CD14-positive monocyte (primary cell): ENCODE measurements around the gene DLGAP4. TPM values are rescaled to one million over a fixed set of nuclear protein-coding genes. Genes with fewer than 3 reads are reported as not detected.
A peak's percentile ranks its signal among the peaks of the same experiment; 100 is the strongest.
"Not testable (repeated sequence)": the region's sequence is repeated elsewhere in the genome, so short reads cannot be mapped to it uniquely, and the experiment has no call there.

ENCODE experiments used
- DNase-seq, 3 donors: peaks; one replicate each; pipeline ENCODE4 v3.0.0-alpha.2; 2011 to 2022
- H2AFZ ChIP-seq: 2 replicates; pipeline ENCODE4 v1.6.0; 2012; ENCODE audit warnings: mild to moderate bottlenecking, low read depth, low read length, inconsistent platforms; ENCODE audit not compliant: insufficient read depth, poor library complexity, severe bottlenecking
- H3K27ac ChIP-seq, 2 donors: 1 replicate in 1 of 2; 2 replicates in 1 of 2; pipeline ENCODE4 v1.5.1; 2012 to 2013; ENCODE audit warnings: low read length in 2 of 2, control low read depth in 1 of 2, inconsistent platforms in 1 of 2, low read depth in 1 of 2, mild to moderate bottlenecking in 1 of 2
- H3K27me3 ChIP-seq, 2 donors: one replicate each; pipeline versions ENCODE4 v1.6.0 to v1.6.1; 2011 to 2013; ENCODE audit warnings: low read length in 2 of 2; ENCODE audit not compliant: control insufficient read depth in 2 of 2, insufficient read depth in 2 of 2
- H3K36me3 ChIP-seq, 2 donors: replicated peaks in 1 of 2; 1 replicate in 1 of 2; 2 replicates in 1 of 2; pipeline versions ENCODE4 v1.5.1 to v1.6.1; 2012 to 2013; ENCODE audit warnings: low read length in 2 of 2, control low read depth in 1 of 2, inconsistent platforms in 1 of 2, mild to moderate bottlenecking in 1 of 2; ENCODE audit not compliant: insufficient read depth in 2 of 2, control insufficient read depth in 1 of 2
- H3K4me1 ChIP-seq, 2 donors: 1 replicate in 1 of 2; 2 replicates in 1 of 2; pipeline versions ENCODE4 v1.5.1 to v1.6.1; 2012 to 2013; ENCODE audit warnings: low read length in 2 of 2, control low read depth in 1 of 2, inconsistent platforms in 1 of 2, mild to moderate bottlenecking in 1 of 2, moderate library complexity in 1 of 2; ENCODE audit not compliant: insufficient read depth in 2 of 2, control insufficient read depth in 1 of 2
- H3K4me2 ChIP-seq: replicated peaks from 2 replicates; pipeline ENCODE3; 2012; ENCODE audit warnings: low read length, moderate library complexity, mild to moderate bottlenecking; ENCODE audit not compliant: poor library complexity, severe bottlenecking; ENCODE audit errors: extremely low read depth
- H3K4me3 ChIP-seq, 3 experiments: fragments of 200-600 bp in 1 of 3; sonication (generic) in 1 of 3; replicated peaks in 1 of 3; 1 replicate in 2 of 3; 2 replicates in 1 of 3; pipeline ENCODE4 v1.5.1; 2011 to 2013; ENCODE audit warnings: low read length in 3 of 3, mild to moderate bottlenecking in 3 of 3, control low read depth in 2 of 3, low read depth in 2 of 3, inconsistent platforms in 1 of 3, moderate library complexity in 1 of 3
- H3K79me2 ChIP-seq: 2 replicates; pipeline ENCODE4 v1.6.0; 2012; ENCODE audit warnings: mild to moderate bottlenecking, control low read depth, inconsistent platforms, low read length, moderate library complexity; ENCODE audit not compliant: insufficient read depth
- H3K9ac ChIP-seq: 2 replicates; pipeline ENCODE4 v1.6.0; 2017; ENCODE audit warnings: low read length, mild to moderate bottlenecking; ENCODE audit not compliant: insufficient read depth, poor library complexity, severe bottlenecking
- H3K9me3 ChIP-seq, 2 donors: replicated peaks in 1 of 2; 1 replicate in 1 of 2; 2 replicates in 1 of 2; pipeline versions ENCODE4 v1.5.1 to v1.6.1; 2012 to 2013; ENCODE audit warnings: low read length in 2 of 2, control low read depth in 1 of 2; ENCODE audit not compliant: control insufficient read depth in 1 of 2, insufficient read depth in 1 of 2
- H4K20me1 ChIP-seq: 2 replicates; pipeline ENCODE4 v1.6.0; 2012; ENCODE audit warnings: mild to moderate bottlenecking, low read length, control low read depth, moderate library complexity; ENCODE audit not compliant: insufficient read depth
- H3K27ac Mint-ChIP-seq, 7 donors: one replicate each; pipeline ENCODE4 v1.8.0; 2020; ENCODE audit warnings: mild to moderate bottlenecking in 7 of 7, mixed read lengths in 7 of 7, moderate library complexity in 6 of 7, inconsistent platforms in 2 of 7
- H3K27me3 Mint-ChIP-seq, 3 donors: one replicate each; pipeline ENCODE4 v1.8.0; 2021 to 2022; ENCODE audit warnings: low read depth in 3 of 3, mild to moderate bottlenecking in 3 of 3, mixed read lengths in 3 of 3, moderate library complexity in 3 of 3, inconsistent platforms in 1 of 3
- H3K36me3 Mint-ChIP-seq, 2 donors: one replicate each; pipeline ENCODE4 v1.8.0; 2020; ENCODE audit warnings: mixed read lengths in 2 of 2, inconsistent platforms in 1 of 2, mild to moderate bottlenecking in 1 of 2
- H3K4me1 Mint-ChIP-seq: one replicate; pipeline ENCODE4 v1.8.0; 2020; ENCODE audit warnings: mild to moderate bottlenecking, mixed read lengths
- H3K4me3 Mint-ChIP-seq, 2 donors: one replicate each; pipeline ENCODE4 v1.8.0; 2020; ENCODE audit warnings: mild to moderate bottlenecking in 2 of 2, mixed read lengths in 2 of 2, moderate library complexity in 1 of 2
- H3K9me3 Mint-ChIP-seq, 7 donors: one replicate each; pipeline ENCODE4 v1.8.0; 2020 to 2022; ENCODE audit warnings: mixed read lengths in 7 of 7, mild to moderate bottlenecking in 6 of 7, moderate library complexity in 6 of 7, inconsistent platforms in 2 of 7
- CTCF ChIP-seq: fragments of 200-600 bp; IDR thresholded peaks from one replicate; pipeline ENCODE4 v1.8.0; 2022; ENCODE audit warnings: antibody characterized with exemption, mild to moderate bottlenecking
- WGBS: methylation state at CpG from one replicate; pipeline ENCODE4 v1.1.5; 2013; ENCODE audit warnings: missing lambda C conversion rate; ENCODE audit not compliant: insufficient coverage; 5-methylcytosine and 5-hydroxymethylcytosine counted together
- intact Hi-C, 2 donors: fragments of 100-400 bp; cut with micrococcal nuclease; formaldehyde crosslinking; loops; one replicate each; pipeline versions ENCODE4 v1.15.0 to v1.15.1; 2023
- polyA plus RNA-seq, 3 donors: library from polyadenylated mRNA; depleted of rRNA in 1 of 3; unstranded in 2 of 3; stranded (reverse) in 1 of 3; fragments of 300-500 nt in 2 of 3; fragments of >200 nt in 1 of 3; fragmentation: Illumina TruSeq in 2 of 3; gene quantifications; 1 replicate in 2 of 3; 2 replicates in 1 of 3; pipeline ENCODE4 v1.2.3, GENCODE V29; 2012 to 2021

The DLGAP4 gene
- polyA plus RNA-seq, 3 donors: 9.9 to 52.7 (median 17.6) TPM

- no peak for TF ChIP-seq CTCF
- H3K9me3 ChIP-seq: no peaks in the 10 kb centered on the region
- H3K4me2 ChIP-seq: no peak overlapping the region
- no peak for DNase-seq
- no peaks in the 10 kb centered on the region for H3K79me2 ChIP-seq
- H3K27ac ChIP-seq: no peak overlapping the region
- Mint-ChIP-seq H3K36me3 (peaks cover 47 to 75% of the 10 kb centered on the region in 2 donors), H3K4me1 (peaks cover 13% of the 10 kb centered on the region), H3K4me3 (no peak overlapping the region), H3K27ac (no peak overlapping the region), H3K27me3 (no peaks in the 10 kb centered on the region), H3K9me3 (no peaks in the 10 kb centered on the region)
- WGBS: 71% methylated on average over 1 of the region's 2 CpGs
- H4K20me1 ChIP-seq: no peaks in the 10 kb centered on the region
- peaks cover 13 to 70% of the 10 kb centered on the region in 2 donors for H3K36me3 ChIP-seq
- intact Hi-C loops: no loop called here
- no peak overlapping the region for H2AFZ ChIP-seq
- H3K27me3 ChIP-seq: no peaks in the 10 kb centered on the region
- no peak overlapping the region for H3K9ac ChIP-seq
- H3K4me1 ChIP-seq: peaks cover 10 to 12% of the 10 kb centered on the region in 2 donors
- H3K4me3 ChIP-seq: no peak overlapping the region
Measured at GRCh38 chr20:36519944-36520343, 213.8 kb downstream of the DLGAP4 start.

GRCh38 chr20:36521526-36521925 is 215.4 kb downstream of the DLGAP4 start:
- Histone ChIP-seq H3K9ac (no peak overlapping the region), H3K9me3 (no peaks in the 10 kb centered on the region), H3K4me1 (peaks cover 10 to 12% of the 10 kb centered on the region in 2 donors), H3K4me2 (no peak overlapping the region), H3K4me3 (no peak overlapping the region), H3K27ac (no peak overlapping the region), H2AFZ (no peak overlapping the region), H3K79me2 (no peaks in the 10 kb centered on the region), H4K20me1 (no peaks in the 10 kb centered on the region), H3K36me3 (peaks cover 28 to 74% of the 10 kb centered on the region in 2 donors), H3K27me3 (no peaks in the 10 kb centered on the region)
- peaks cover 13% of the 10 kb centered on the region for H3K4me1 Mint-ChIP-seq
- 100% methylated on average over 1 of the region's 1 CpG for WGBS
- no peaks in the 10 kb centered on the region for H3K9me3 Mint-ChIP-seq
- H3K27ac Mint-ChIP-seq: peak overlapping the region in 1 of 7 donors; percentile 56
- TF ChIP-seq CTCF: no peak
- H3K27me3 Mint-ChIP-seq: no peaks in the 10 kb centered on the region
- intact Hi-C loops: no loop called here
- peaks cover 54 to 81% of the 10 kb centered on the region in 2 donors for H3K36me3 Mint-ChIP-seq
- no peak for DNase-seq
- H3K4me3 Mint-ChIP-seq: no peak overlapping the region

- WGBS: no CpG with 5 or more reads among the region's 7 CpGs
- H3K79me2 ChIP-seq, H3K9me3 ChIP-seq, H3K27ac ChIP-seq, DNase-seq, H3K4me3 ChIP-seq, H4K20me1 ChIP-seq, intact Hi-C loops, H2AFZ ChIP-seq, H3K9ac ChIP-seq, H3K4me2 ChIP-seq, H3K27me3 ChIP-seq, H3K9me3 Mint-ChIP-seq, H3K4me3 Mint-ChIP-seq, H3K27me3 Mint-ChIP-seq: not testable (repeated sequence)
- Histone ChIP-seq H3K36me3 (peaks cover 37 to 79% of the 10 kb centered on the region in 2 donors), H3K4me1 (peaks cover 10 to 12% of the 10 kb centered on the region in 2 donors)
- peaks cover 61 to 86% of the 10 kb centered on the region in 2 donors for H3K36me3 Mint-ChIP-seq
- peak overlapping the region in 1 of 7 donors; percentile 26 for H3K27ac Mint-ChIP-seq
- H3K4me1 Mint-ChIP-seq: peaks cover 13% of the 10 kb centered on the region
Measured at GRCh38 chr20:36522412-36522811, 216.3 kb downstream of the DLGAP4 start.
